HG03045 (cell line): Measurements from ENCODE around the gene ZNF484.

Source experiments
- ATAC-seq: cut with Tn5 transposase; IDR thresholded peaks from one replicate; pipeline ENCODE4 v1.9.1; 2021; ENCODE audit warnings: mild to moderate bottlenecking, moderate library complexity; ENCODE audit not compliant: unreplicated experiment

ZNF484 gene

DNA sequence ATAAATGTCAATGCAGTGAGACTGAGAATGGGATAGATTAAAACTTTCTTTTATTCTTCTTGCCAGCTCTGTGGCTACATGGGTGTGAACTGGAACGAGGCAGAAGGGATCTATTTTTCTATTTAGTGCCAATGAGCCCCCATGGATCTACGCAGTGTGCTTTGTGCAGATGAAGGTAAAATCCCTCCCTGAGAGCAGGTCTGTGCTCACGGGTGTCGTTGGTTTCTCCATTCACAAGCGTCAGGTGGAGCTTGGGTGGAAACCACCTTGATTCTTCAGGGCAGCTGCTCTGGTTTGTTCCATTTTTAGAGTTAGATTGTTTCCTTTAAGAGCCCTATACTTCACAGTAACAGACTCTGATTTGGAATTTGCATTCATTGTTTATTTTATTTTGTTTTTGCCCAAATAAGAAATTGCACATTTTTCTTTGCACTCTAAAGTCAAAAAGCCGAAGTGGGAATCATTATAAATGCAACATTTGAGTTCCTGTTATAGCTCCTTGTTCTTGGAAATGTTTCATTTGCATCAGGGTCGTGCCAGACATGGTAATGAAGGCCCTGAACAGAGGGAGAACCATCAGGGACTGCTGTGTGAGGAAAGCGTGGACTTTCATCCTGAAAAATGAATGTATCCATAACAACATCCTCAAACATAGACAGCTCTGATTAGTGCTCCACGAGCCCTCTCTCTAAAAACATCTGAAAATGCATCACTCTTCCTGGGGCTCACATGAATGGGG, 82.1 kb downstream of the ZNF484 start:
- ATAC-seq: no peak
